GM13976 (cell line): ENCODE measurements around the gene CR1L.
"Not testable (repeated sequence)": the region's sequence is repeated elsewhere in the genome, so short reads cannot be mapped to it uniquely, and the experiment has no call there.

Experiments
- DNase-seq: peaks from one replicate; pipeline ENCODE4 v3.0.0; 2012; ENCODE audit warnings: low spot score
- in situ Hi-C: fragments of 300-500 bp; cut with MboI; formaldehyde crosslinking; loops from one replicate; pipeline ENCODE4 v1.12.0; 2022; ENCODE audit warnings: low sequenced_read_pairs, mixed read lengths, inconsistent platforms; ENCODE audit not compliant: unreplicated experiment
- TF ChIP-seq, protein P1 (sequence below): IDR thresholded peaks from 2 replicates; pipeline ENCODE4 v1.5.1; 2012; ENCODE audit warnings: borderline replicate concordance, mild to moderate bottlenecking; ENCODE audit not compliant: insufficient read depth; ENCODE audit errors: extremely low read depth, missing control alignments, control extremely low read depth

CR1L gene

DNA sequence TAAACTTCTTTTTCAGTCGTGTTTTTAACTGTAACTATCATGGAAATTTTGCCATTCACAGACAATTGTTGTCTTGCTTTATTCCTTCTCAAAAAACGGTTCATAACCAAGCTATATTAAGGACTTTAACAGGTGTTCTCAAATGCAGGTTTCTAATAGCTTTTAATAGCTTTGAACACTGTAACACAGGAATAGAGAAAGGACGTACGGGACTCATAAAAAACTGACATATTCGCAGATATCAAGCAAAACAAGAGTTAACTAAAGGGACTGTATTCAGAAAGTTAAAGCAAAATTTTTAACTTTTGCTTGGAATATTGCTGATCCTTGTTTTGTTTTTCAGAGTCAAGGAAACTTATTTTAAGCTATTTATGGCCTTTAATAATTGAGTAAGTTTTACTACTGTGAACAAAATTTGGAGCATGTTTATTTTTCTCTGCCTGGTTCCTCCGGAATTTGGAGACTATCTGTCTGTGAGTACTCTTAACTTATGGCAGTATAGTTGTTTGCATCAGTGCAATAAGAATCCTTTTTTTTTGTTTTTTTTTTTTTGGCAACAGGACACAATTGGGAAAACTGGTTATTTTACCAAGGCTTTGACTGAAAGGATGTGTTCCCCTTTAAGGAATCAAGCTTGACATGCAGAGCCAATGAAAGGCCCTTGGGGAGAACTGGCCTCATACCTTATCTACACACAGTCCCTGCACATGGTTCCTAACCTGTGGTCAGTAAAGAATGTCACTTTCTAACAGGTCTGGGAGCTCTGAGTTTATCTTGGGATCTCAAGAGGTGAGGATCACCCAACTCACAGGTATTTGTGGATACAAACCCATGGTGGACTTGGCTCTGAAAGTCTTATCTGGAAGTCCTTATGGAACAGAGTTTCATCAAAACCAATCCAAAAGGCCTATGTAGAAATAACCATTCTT is 101.2 kb downstream of the CR1L start:
- DNase-seq, result no peak
- TF ChIP-seq, protein P1, sequence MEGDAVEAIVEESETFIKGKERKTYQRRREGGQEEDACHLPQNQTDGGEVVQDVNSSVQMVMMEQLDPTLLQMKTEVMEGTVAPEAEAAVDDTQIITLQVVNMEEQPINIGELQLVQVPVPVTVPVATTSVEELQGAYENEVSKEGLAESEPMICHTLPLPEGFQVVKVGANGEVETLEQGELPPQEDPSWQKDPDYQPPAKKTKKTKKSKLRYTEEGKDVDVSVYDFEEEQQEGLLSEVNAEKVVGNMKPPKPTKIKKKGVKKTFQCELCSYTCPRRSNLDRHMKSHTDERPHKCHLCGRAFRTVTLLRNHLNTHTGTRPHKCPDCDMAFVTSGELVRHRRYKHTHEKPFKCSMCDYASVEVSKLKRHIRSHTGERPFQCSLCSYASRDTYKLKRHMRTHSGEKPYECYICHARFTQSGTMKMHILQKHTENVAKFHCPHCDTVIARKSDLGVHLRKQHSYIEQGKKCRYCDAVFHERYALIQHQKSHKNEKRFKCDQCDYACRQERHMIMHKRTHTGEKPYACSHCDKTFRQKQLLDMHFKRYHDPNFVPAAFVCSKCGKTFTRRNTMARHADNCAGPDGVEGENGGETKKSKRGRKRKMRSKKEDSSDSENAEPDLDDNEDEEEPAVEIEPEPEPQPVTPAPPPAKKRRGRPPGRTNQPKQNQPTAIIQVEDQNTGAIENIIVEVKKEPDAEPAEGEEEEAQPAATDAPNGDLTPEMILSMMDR, result no peak
- in situ Hi-C loops, result no loop called here

DNA sequence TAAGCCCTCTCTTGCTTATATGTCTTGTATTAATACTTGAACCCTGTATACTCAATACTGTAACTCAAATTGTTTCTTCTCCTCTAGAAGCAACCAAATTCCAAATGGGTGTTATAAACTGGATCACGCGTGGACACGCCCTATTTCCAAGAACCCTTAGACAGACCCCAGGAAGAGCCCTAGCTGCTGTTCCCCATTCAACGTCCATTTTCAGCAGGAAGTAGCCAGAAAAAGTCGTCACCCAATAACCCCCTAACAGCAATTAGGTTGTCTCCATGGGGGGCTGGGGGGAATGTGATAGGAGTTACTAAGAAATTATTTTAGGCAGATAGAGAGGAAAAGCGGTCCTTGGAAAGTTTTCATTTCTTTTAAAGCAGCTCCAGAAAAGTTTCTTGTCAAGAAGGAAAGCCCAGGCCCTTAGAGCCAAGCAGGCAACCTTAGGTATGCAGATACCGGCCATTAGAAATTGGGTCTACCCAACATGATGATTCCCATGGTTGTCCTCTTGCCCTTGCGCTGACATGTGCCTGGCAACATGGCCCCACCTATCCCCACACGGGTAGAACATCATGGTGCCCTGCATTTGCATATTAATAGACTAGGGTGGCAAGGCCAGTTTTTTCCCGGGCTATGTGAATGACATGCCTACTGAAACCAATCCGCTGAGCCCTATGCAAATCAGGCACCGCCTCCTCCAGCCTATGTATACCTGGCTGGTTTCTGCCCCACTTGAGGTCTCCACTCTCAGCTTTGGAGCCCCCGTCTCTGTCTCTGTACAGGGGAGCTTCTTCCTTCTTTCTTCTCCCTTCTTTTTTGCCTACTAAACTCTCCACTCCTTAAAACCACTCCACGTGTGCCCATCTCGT is 102.9 kb downstream of the CR1L start:
- no peak for DNase-seq
- in situ Hi-C loops, result no loop called here
- TF ChIP-seq, protein P1, result no peak

DNA sequence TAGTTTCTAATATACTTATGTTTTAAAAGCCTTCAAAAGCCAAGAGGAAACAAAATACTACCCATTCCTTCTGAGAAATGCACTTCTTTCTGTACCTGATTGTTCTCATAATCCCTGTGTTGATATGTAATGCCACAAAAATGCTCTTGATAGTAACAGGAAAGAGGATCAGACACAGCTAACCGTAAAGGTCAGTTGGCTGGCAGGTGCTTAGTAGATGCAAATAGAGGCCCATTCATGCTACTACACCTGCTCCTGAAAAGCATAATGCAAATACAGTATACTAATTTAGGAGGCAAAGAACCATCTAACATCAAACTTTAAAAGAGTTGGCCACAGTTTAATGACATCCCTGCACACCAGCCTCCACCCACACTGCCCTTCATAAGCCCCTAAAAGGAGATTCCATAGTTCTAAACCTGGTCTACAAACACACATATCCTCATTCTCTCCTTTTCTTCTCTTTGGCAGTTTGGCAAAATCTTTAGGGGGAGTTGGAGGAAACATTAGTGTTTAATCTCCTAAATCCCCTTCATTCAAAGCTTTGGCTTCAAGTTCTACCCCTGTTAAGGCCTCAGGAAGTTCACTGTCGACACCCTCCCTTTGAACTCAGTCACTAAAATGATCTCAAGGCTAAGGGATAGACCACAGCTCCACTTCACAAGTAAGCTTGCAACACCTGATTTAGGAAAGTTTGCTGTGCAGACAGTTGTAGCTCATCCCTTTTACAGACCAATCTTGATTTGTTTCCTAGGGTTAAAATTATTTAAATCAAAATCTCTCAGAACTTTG is 104.0 kb downstream of the CR1L start:
- TF ChIP-seq, protein P1, result no peak
- in situ Hi-C loops, result no loop called here
- no peak for DNase-seq

DNA sequence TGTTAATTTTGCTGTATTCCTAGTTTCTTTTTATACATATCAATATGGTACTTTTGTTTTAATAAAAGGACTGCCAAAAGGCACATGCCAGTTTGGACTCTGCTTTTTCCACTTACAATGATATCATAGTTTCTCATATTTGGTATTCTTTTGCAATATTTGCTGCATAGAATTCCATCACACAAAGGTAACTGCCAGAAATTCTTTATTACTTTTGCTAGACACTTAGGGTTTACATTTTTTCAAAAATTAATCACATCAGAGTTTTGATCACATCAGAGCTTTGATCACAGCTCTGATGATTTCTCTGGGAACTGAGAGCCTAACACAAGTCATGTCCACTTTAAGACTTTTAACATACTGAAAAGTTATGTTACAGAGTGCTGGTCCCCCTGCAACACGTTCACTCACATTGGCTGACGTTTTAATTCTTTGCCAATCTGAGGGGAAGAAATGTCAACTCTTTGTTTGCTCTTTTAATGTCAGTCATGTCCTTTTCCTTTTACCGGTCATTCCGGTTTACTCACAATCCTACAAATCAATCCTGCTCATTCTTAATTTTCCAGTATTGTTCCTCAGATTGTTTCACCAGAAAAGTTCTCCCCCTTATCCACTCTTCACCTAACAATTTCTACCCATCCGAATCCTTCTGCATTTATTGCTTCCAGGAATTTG is 105.8 kb downstream of the CR1L start:
- in situ Hi-C loops, result no loop called here
- DNase-seq, result no peak

DNA sequence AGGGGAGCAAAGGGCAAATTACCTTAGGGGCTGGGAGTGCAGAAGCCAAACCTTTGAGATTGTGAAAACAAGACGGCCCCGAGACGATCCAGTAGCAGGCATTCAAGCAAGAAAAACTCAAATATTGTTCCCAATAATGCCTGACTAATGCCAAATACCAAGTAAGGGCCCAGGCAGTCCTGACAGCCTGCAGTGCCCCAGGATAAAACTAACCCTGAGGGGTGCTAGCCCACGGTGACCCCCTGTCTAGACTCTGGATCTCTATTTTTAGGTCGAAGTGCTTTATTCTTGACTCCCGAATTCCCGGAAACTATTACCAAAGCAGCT is 106.5 kb downstream of the CR1L start:
- in situ Hi-C loops, DNase-seq: not testable (repeated sequence)

More for the DNA sequence above, 105.8 kb downstream of the CR1L start:
- TF ChIP-seq, protein P1, result no peak

DNA sequence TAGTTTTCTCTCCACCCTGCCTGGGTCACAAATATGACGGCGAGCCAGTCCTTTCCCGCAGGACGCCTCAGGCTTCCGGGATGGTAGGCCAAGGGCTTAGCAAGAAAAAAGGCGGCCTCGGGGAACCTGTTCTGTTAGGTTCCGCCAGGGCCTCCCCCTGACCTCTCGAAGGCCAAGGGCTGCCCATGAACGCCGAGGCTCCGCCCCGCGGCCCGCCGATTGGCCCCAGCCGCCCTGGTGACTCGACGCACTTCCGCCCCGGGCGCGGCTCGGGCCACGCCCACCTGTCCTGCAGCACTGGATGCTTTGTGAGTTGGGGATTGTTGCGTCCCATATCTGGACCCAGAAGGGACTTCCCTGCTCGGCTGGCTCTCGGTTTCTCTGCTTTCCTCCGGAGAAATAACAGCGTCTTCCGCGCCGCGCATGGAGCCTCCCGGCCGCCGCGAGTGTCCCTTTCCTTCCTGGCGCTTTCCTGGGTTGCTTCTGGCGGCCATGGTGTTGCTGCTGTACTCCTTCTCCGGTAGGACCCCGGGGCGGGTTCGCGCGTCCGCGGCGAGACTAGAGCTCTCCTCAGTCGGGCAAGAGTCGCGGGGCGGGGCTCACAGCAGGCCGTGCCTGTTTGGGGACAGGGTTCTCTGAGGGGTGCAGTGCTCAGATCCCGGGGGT is 107.0 kb downstream of the CR1L start, which contains the start of gene CD46:
CD46 (plus strand) TSS at position 265 of the 666 bp plus-strand sequence; CDS start at position 424, 159 bp downstream.
- in situ Hi-C loops, result no loop called here
- TF ChIP-seq, protein P1, result no peak

More for the DNA sequence above, 107.0 kb downstream of the CR1L start, which contains the start of gene CD46:
- DNase-seq, result peak; percentile 93
